HCT116 (cell line): ENCODE measurements around the gene SUCLG1.

Experiments used
- ATF3 ChIP-seq: IDR thresholded peaks from 2 replicates; pipeline ENCODE4 v1.6.1; 2012
- EZH2 ChIP-seq: fragments of 200-600 bp; sonication (generic); IDR thresholded peaks from 2 replicates; pipeline ENCODE4 v1.6.1; 2017; ENCODE audit warnings: antibody characterized with exemption, mixed run types
- JUND ChIP-seq: IDR thresholded peaks from 2 replicates; pipeline ENCODE4 v1.6.1; 2012
- POLR2A ChIP-seq: IDR thresholded peaks from 2 replicates; pipeline ENCODE4 v1.7.0; 2011; ENCODE audit warnings: borderline replicate concordance; ENCODE audit not compliant: insufficient read depth, insufficient read length; ENCODE audit errors: extremely low read depth
- RAD21 ChIP-seq: IDR thresholded peaks from 2 replicates; pipeline ENCODE4 v1.6.1; 2012; ENCODE audit warnings: low read depth, mild to moderate bottlenecking
- TF ChIP-seq, protein P1 (sequence below), 3 experiments: fragments of 200-600 bp in 1 of 3; sonication (generic) in 1 of 3; IDR thresholded peaks in 2 of 3; conservative IDR thresholded peaks in 1 of 3; 2 replicates each; pipeline ENCODE4 v1.5.1; 2012 to 2017; ENCODE audit warnings: low read depth in 2 of 3, low read length in 2 of 3, antibody characterized with exemption in 1 of 3, borderline replicate concordance in 1 of 3, control low read depth in 1 of 3, mild to moderate bottlenecking in 1 of 3, mixed read lengths in 1 of 3, mixed run types in 1 of 3, moderate library complexity in 1 of 3; ENCODE audit not compliant: insufficient read depth in 1 of 3

GRCh38 chr2:84458551-84459017, 496 bp downstream of the SUCLG1 start:
- no peak for TF ChIP-seq ATF3
- TF ChIP-seq POLR2A: no peak
- TF ChIP-seq, protein P1, sequence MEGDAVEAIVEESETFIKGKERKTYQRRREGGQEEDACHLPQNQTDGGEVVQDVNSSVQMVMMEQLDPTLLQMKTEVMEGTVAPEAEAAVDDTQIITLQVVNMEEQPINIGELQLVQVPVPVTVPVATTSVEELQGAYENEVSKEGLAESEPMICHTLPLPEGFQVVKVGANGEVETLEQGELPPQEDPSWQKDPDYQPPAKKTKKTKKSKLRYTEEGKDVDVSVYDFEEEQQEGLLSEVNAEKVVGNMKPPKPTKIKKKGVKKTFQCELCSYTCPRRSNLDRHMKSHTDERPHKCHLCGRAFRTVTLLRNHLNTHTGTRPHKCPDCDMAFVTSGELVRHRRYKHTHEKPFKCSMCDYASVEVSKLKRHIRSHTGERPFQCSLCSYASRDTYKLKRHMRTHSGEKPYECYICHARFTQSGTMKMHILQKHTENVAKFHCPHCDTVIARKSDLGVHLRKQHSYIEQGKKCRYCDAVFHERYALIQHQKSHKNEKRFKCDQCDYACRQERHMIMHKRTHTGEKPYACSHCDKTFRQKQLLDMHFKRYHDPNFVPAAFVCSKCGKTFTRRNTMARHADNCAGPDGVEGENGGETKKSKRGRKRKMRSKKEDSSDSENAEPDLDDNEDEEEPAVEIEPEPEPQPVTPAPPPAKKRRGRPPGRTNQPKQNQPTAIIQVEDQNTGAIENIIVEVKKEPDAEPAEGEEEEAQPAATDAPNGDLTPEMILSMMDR (IDR thresholded peaks at IDR 0.05 in 2 of 3, conservative IDR thresholded peaks at IDR 0.05 in 1 of 3; ENCODE audit: borderline replicate concordance in 1 of 3, insufficient read depth in 1 of 3, low read depth in 2 of 3, low read length in 2 of 3): no peak
- no peak for TF ChIP-seq RAD21
- no peak for TF ChIP-seq JUND
- no peak for TF ChIP-seq EZH2
